Mesothelial cell of epicardium (in vitro differentiated cells): ENCODE data around the gene CABP4. TPM values are rescaled to one million over a fixed set of nuclear protein-coding genes. Genes with fewer than 3 reads are reported as not detected.

Source experiments
- DNase-seq, 2 experiments: peaks; one replicate each; pipeline ENCODE4 v3.0.0; 2021; ENCODE audit warnings: low spot score in 2 of 2; ENCODE audit not compliant: unreplicated experiment in 2 of 2
- H3K27ac Mint-ChIP-seq: 2 replicates; pipeline ENCODE4 v1.8.0; 2021; ENCODE audit warnings: mixed read lengths
- H3K27me3 Mint-ChIP-seq: 2 replicates; pipeline ENCODE4 v1.8.0; 2021; ENCODE audit warnings: low read depth, mixed read lengths
- H3K36me3 Mint-ChIP-seq: 2 replicates; pipeline ENCODE4 v1.8.0; 2021; ENCODE audit warnings: mixed read lengths
- H3K4me1 Mint-ChIP-seq: 2 replicates; pipeline ENCODE4 v1.8.0; 2021; ENCODE audit warnings: mixed read lengths
- H3K4me3 Mint-ChIP-seq: 2 replicates; pipeline ENCODE4 v1.8.0; 2021; ENCODE audit warnings: mild to moderate bottlenecking, moderate library complexity, mixed read lengths
- H3K9me3 Mint-ChIP-seq: 2 replicates; pipeline ENCODE4 v1.8.0; 2021; ENCODE audit warnings: mixed read lengths
- CTCF ChIP-seq: fragments of 200-600 bp; sonication (generic); IDR thresholded peaks from one replicate; pipeline ENCODE4 v1.5.0; 2021; ENCODE audit warnings: antibody characterized with exemption; ENCODE audit not compliant: unreplicated experiment
- total RNA-seq: library from RNA; stranded (reverse); gene quantifications from 3 replicates; pipeline ENCODE4 v1.2.1, GENCODE V29; 2021

CABP4 gene
- 0.29 to 0.43 TPM (median 0.33 TPM) in 3 replicates for total RNA-seq

- TF ChIP-seq CTCF: no peak
- H3K27ac Mint-ChIP-seq: no peak within 1 kb of the TSS
- H3K27me3 Mint-ChIP-seq: no peaks in the 10 kb centered on the region
- no peaks in the 10 kb centered on the region for H3K36me3 Mint-ChIP-seq
- no peak for DNase-seq
- H3K9me3 Mint-ChIP-seq: no peaks in the 10 kb centered on the region
- H3K4me1 Mint-ChIP-seq: peaks cover 3% of the 10 kb centered on the region
- H3K4me3 Mint-ChIP-seq: no peak within 1 kb of the TSS
Measured at GRCh38 chr11:67455054-67455453, at the start of gene CABP4. Gene CABP4, plus strand, starts transcription at chr11:67455354. Its CDS starts 70 bp downstream, at chr11:67455424.

GRCh38 chr11:67405688-67406339, 49.3 kb upstream of the CABP4 start:
- Mint-ChIP-seq H3K9me3 (no peaks in the 10 kb centered on the region), H3K27me3 (peaks cover 15% of the 10 kb centered on the region), H3K4me3 (no peak overlapping the region), H3K36me3 (no peaks in the 10 kb centered on the region), H3K27ac (no peak overlapping the region), H3K4me1 (peaks cover 10% of the 10 kb centered on the region)
- no peak for DNase-seq
- no peak for TF ChIP-seq CTCF

- TF ChIP-seq CTCF: no peak
- Mint-ChIP-seq H3K36me3 (no peaks in the 10 kb centered on the region), H3K4me1 (peaks cover 9% of the 10 kb centered on the region), H3K27me3 (peaks cover 20% of the 10 kb centered on the region), H3K9me3 (no peaks in the 10 kb centered on the region), H3K4me3 (no peak overlapping the region), H3K27ac (no peak overlapping the region)
- no peak for DNase-seq
Measured at GRCh38 chr11:67406420-67406968, 48.7 kb upstream of the CABP4 start.

- H3K27ac Mint-ChIP-seq: no peak overlapping the region
Measured at GRCh38 chr11:67406969-67407687, 48.0 kb upstream of the CABP4 start.

GRCh38 chr11:67407688-67408163, 47.4 kb upstream of the CABP4 start:
- H3K4me1 Mint-ChIP-seq: peaks cover 6% of the 10 kb centered on the region
- no peak overlapping the region for H3K4me3 Mint-ChIP-seq
- no peaks in the 10 kb centered on the region for H3K36me3 Mint-ChIP-seq
- peaks cover 33% of the 10 kb centered on the region for H3K27me3 Mint-ChIP-seq
- no peaks in the 10 kb centered on the region for H3K9me3 Mint-ChIP-seq
- DNase-seq: no peak
- H3K27ac Mint-ChIP-seq: no peak overlapping the region
- no peak for TF ChIP-seq CTCF

More at GRCh38 chr11:67406969-67407687, 48.0 kb upstream of the CABP4 start:
- peaks cover 7% of the 10 kb centered on the region for H3K4me1 Mint-ChIP-seq
- no peak for DNase-seq
- no peak overlapping the region for H3K4me3 Mint-ChIP-seq
- H3K27me3 Mint-ChIP-seq: peaks cover 27% of the 10 kb centered on the region
- no peak for TF ChIP-seq CTCF
- H3K36me3 Mint-ChIP-seq: no peaks in the 10 kb centered on the region
- no peaks in the 10 kb centered on the region for H3K9me3 Mint-ChIP-seq
